Neural crest cell (in vitro differentiated cells): ENCODE results near the gene TFCP2. TPM values are rescaled to one million over a fixed set of nuclear protein-coding genes. Genes with fewer than 3 reads are reported as not detected.

Source experiments
- DNase-seq: peaks from one replicate; pipeline ENCODE4 v3.0.0; 2021; ENCODE audit warnings: low read depth, mixed read lengths, low spot score
- H3K27ac Mint-ChIP-seq: one replicate; pipeline ENCODE4 v1.8.0; 2021; ENCODE audit warnings: mild to moderate bottlenecking, mixed read lengths; ENCODE audit not compliant: unreplicated experiment
- H3K27me3 Mint-ChIP-seq: 2 replicates; pipeline ENCODE4 v1.8.0; 2021; ENCODE audit warnings: low read depth, mild to moderate bottlenecking, mixed read lengths
- H3K36me3 Mint-ChIP-seq: 2 replicates; pipeline ENCODE4 v1.8.0; 2021; ENCODE audit warnings: low read depth, mild to moderate bottlenecking, mixed read lengths
- H3K4me1 Mint-ChIP-seq: 2 replicates; pipeline ENCODE4 v1.8.0; 2021; ENCODE audit warnings: mixed read lengths
- H3K4me3 Mint-ChIP-seq: one replicate; pipeline ENCODE4 v1.8.0; 2021; ENCODE audit warnings: mild to moderate bottlenecking, mixed read lengths
- H3K9me3 Mint-ChIP-seq: 2 replicates; pipeline ENCODE4 v1.8.0; 2021; ENCODE audit warnings: mixed read lengths
- CTCF ChIP-seq: fragments of 200-600 bp; sonication (generic); conservative IDR thresholded peaks from 2 replicates; pipeline ENCODE4 v1.5.0; 2021; ENCODE audit warnings: antibody characterized with exemption, mild to moderate bottlenecking
- total RNA-seq: library from RNA; stranded (reverse); gene quantifications from 2 replicates; pipeline ENCODE4 v1.2.1, GENCODE V29; 2021

The TFCP2 gene
- total RNA-seq, 1 donor from 2014 or later = 28.8 TPM

GRCh38 chr12:51118706-51119105 lies 54.2 kb downstream of the TFCP2 start:
- no peak for DNase-seq
- Mint-ChIP-seq H3K4me1 (no peaks in the 10 kb centered on the region), H3K9me3 (no peaks in the 10 kb centered on the region), H3K27ac (no peak overlapping the region), H3K27me3 (no peaks in the 10 kb centered on the region), H3K36me3 (peaks cover 3% of the 10 kb centered on the region), H3K4me3 (no peak overlapping the region)
- no peak for TF ChIP-seq CTCF

DNA sequence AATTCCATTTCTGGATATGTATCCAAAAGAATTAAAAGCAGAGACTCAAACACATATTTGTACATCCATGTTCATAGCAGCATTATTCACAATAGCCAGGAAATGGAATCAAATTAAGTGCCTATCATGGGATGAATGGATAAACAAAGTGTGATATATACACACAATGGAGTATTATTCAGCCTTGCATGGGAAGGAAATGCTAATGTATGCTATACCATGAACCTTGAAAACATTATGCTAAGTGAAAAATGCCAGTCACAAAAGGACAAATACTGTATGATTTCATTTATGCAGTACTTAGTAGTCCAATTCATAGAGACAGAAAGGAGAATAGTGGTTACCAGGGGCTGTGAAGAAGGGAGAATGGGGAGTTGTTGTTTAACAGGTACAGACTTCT lies 57.4 kb downstream of the TFCP2 start:
- no peak for DNase-seq
- no peaks in the 10 kb centered on the region for H3K4me1 Mint-ChIP-seq
- H3K4me3 Mint-ChIP-seq = no peak overlapping the region
- TF ChIP-seq CTCF = no peak
- peaks cover 3% of the 10 kb centered on the region for H3K36me3 Mint-ChIP-seq
- no peak overlapping the region for H3K27ac Mint-ChIP-seq
- no peaks in the 10 kb centered on the region for H3K27me3 Mint-ChIP-seq
- no peaks in the 10 kb centered on the region for H3K9me3 Mint-ChIP-seq

- Mint-ChIP-seq H3K36me3 (peaks cover 3% of the 10 kb centered on the region), H3K4me1 (no peaks in the 10 kb centered on the region), H3K4me3 (no peak overlapping the region), H3K9me3 (no peaks in the 10 kb centered on the region), H3K27ac (no peak overlapping the region), H3K27me3 (no peaks in the 10 kb centered on the region)
- TF ChIP-seq CTCF = no peak
- no peak for DNase-seq
Measured at GRCh38 chr12:51108136-51108535, 64.8 kb downstream of the TFCP2 start.

DNA sequence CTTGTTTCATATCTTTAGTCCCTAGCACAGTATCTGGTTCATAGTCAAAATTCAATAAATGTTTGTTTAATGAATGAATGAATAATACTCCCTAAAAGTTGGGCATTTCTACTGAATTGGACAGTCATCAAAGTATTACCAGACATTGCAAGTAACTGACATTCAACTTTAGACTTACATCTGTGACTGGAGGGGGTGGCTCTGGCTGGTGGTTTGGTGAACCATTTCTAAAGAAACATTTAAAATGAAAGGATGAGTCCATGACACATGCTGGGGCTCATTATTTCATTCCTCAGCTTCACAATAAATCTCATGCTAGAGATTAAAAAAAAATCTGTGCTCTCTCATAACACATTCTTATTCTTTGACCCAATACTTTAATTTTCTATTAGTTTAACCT lies 69.0 kb downstream of the TFCP2 start:
- Mint-ChIP-seq H3K36me3 (peaks cover 3% of the 10 kb centered on the region), H3K9me3 (no peaks in the 10 kb centered on the region), H3K4me3 (no peak overlapping the region), H3K27me3 (no peaks in the 10 kb centered on the region), H3K4me1 (no peaks in the 10 kb centered on the region), H3K27ac (no peak overlapping the region)
- TF ChIP-seq CTCF = no peak
- no peak for DNase-seq

GRCh38 chr12:51098611-51099010 lies 74.3 kb downstream of the TFCP2 start:
- DNase-seq = no peak
- no peaks in the 10 kb centered on the region for H3K27me3 Mint-ChIP-seq
- no peak overlapping the region for H3K4me3 Mint-ChIP-seq
- no peaks in the 10 kb centered on the region for H3K4me1 Mint-ChIP-seq
- no peak for TF ChIP-seq CTCF
- no peaks in the 10 kb centered on the region for H3K9me3 Mint-ChIP-seq
- H3K27ac Mint-ChIP-seq = no peak overlapping the region
- H3K36me3 Mint-ChIP-seq = peaks cover 3% of the 10 kb centered on the region

- no peaks in the 10 kb centered on the region for H3K27me3 Mint-ChIP-seq
- no peak overlapping the region for H3K27ac Mint-ChIP-seq
- TF ChIP-seq CTCF = no peak
- no peaks in the 10 kb centered on the region for H3K4me1 Mint-ChIP-seq
- no peaks in the 10 kb centered on the region for H3K9me3 Mint-ChIP-seq
- no peak overlapping the region for H3K4me3 Mint-ChIP-seq
- H3K36me3 Mint-ChIP-seq = no peaks in the 10 kb centered on the region
- DNase-seq = no peak
Measured at GRCh38 chr12:51090705-51091229, 82.2 kb downstream of the TFCP2 start.
